Measurements from ENCODE around the gene P3H4.

DNA sequence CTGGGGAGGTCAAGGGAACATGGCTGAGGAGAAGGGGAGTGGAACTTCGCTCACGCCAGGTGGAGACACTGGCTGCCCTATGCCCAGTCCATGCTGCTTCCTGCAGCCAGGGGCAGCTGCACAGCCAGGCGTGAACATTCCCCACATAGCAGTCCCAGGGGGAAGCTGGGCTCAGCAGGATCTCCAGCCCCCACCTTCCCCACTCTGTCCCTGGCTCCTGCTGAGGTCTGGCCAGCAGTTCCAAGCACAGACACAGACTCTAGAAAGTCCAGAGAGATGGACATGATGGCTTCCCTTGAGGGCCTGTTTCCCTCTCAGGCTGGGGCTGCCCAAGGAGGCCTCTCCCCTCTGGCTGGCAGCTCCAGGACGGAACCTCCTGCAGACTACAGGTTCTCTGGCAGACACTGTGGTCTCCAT lies 34.6 kb downstream of the P3H4 start:
- TF ChIP-seq, protein P1, sequence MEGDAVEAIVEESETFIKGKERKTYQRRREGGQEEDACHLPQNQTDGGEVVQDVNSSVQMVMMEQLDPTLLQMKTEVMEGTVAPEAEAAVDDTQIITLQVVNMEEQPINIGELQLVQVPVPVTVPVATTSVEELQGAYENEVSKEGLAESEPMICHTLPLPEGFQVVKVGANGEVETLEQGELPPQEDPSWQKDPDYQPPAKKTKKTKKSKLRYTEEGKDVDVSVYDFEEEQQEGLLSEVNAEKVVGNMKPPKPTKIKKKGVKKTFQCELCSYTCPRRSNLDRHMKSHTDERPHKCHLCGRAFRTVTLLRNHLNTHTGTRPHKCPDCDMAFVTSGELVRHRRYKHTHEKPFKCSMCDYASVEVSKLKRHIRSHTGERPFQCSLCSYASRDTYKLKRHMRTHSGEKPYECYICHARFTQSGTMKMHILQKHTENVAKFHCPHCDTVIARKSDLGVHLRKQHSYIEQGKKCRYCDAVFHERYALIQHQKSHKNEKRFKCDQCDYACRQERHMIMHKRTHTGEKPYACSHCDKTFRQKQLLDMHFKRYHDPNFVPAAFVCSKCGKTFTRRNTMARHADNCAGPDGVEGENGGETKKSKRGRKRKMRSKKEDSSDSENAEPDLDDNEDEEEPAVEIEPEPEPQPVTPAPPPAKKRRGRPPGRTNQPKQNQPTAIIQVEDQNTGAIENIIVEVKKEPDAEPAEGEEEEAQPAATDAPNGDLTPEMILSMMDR (IDR thresholded peaks at IDR 0.05 in 8 of 11, conservative IDR thresholded peaks at IDR 0.05 in 3 of 11), result peak in 3 of 11 experiments; percentile 3 to 18 (median 16)
- TF ChIP-seq POLR2AphosphoS5 (IDR thresholded peaks at IDR 0.05), result no peak
- no peak for TF ChIP-seq POLR2A (IDR thresholded peaks at IDR 0.05)

Measured in spleen (tissue), 7 donors.